Astrocyte (in vitro differentiated cells and primary cell): Measurements from ENCODE around the gene CPSF2.

ENCODE experiments used
- EZH2 ChIP-seq: IDR thresholded peaks from 2 replicates; pipeline ENCODE4 v1.6.1; 2012; ENCODE audit warnings: mild to moderate bottlenecking, low read length, inconsistent platforms; ENCODE audit not compliant: insufficient read depth
- TF ChIP-seq, protein P1 (sequence below): IDR thresholded peaks from 2 replicates; pipeline ENCODE4 v1.5.1; 2011; ENCODE audit warnings: low read depth, mild to moderate bottlenecking, inconsistent platforms, low read length, moderate library complexity; ENCODE audit not compliant: insufficient read depth

GRCh38 chr14:92103363-92103989 is 18.3 kb upstream of the CPSF2 start:
- TF ChIP-seq, protein P1, sequence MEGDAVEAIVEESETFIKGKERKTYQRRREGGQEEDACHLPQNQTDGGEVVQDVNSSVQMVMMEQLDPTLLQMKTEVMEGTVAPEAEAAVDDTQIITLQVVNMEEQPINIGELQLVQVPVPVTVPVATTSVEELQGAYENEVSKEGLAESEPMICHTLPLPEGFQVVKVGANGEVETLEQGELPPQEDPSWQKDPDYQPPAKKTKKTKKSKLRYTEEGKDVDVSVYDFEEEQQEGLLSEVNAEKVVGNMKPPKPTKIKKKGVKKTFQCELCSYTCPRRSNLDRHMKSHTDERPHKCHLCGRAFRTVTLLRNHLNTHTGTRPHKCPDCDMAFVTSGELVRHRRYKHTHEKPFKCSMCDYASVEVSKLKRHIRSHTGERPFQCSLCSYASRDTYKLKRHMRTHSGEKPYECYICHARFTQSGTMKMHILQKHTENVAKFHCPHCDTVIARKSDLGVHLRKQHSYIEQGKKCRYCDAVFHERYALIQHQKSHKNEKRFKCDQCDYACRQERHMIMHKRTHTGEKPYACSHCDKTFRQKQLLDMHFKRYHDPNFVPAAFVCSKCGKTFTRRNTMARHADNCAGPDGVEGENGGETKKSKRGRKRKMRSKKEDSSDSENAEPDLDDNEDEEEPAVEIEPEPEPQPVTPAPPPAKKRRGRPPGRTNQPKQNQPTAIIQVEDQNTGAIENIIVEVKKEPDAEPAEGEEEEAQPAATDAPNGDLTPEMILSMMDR: no peak
- no peak for TF ChIP-seq EZH2
